ENCODE data around the gene SFXN1.

DNA sequence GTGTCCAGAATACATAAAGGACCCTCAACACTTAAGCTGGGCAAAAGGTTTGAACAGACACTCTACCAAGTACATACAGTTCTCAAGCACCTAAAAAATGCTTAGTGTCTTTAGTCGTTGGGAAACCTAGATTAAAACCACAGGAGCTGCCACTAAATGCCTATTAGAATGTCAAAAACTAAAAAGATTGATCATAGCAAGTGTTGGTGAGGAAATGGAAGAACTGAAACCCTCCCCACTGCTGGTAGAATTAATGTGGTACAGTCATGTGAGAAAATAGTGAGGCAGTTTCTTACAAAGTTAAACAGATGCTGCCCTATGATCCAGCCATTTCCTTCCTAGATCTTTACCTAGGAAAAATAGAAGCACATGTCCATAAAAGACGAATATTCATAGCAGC is 40.6 kb downstream of the SFXN1 start:
- TF ChIP-seq POLR2AphosphoS5 (IDR thresholded peaks at IDR 0.05; ENCODE audit: borderline replicate concordance, low read depth, low read length): no peak
- no peak for TF ChIP-seq EZH2 (IDR thresholded peaks at IDR 0.05)
- TF ChIP-seq FOXP2 (optimal IDR thresholded peaks at IDR 0.05; ENCODE audit: control extremely low read depth, extremely low read length, insufficient read depth): no peak
